ENCODE results near the gene AJM1.

DNA sequence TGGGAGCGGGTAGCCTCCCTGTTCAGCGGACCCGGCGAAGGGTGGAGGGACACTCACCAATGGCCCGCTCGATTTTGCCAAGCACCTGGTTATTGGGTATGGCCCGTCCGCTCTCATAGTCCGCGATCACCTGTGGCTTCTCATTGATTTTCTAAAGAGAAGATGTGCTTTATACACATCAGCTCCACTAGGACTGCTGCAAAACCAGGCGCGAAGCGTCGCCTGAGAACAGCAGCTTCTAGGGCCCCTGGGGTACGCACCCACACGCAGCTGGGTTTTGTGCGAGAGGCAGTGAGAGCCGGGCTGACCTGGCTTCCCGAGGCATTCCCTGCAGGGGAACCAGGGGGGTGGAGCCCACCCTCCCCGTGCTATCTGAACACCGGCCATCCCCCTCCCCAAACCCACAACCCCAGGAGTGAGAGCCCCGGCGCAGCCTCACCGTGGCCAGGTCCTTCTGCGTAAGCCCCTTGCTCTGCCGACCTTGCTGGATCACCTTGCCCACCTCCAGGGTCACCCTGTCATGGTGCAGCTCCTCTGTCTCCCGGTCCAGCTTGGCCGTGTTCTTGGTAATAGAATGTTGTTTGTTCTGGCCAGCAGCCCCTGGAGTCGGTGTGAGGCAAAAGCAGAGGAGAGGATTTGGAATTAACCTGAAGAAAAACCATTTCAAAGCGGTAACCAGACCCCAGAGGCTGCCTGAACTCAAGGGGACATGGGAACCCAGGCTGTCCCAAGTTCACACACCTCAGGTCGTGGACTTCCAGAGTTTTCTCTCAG, 20.8 kb downstream of the AJM1 start:
- TF ChIP-seq CTCF (conservative IDR thresholded peaks at IDR 0.05) (no peak), EZH2 (IDR thresholded peaks at IDR 0.05; ENCODE audit: low read depth) (no peak)

All from PC-9 (cell line).